ENCODE results near the gene SPDYA. TPM values are rescaled to one million over a fixed set of nuclear protein-coding genes. Genes with fewer than 3 reads are reported as not detected.
"Not testable (repeated sequence)": the region's sequence is repeated elsewhere in the genome, so short reads cannot be mapped to it uniquely, and the experiment has no call there.

The SPDYA gene
- polyA plus RNA-seq, 2 of the 4 experiments (the other 2 are of a cell fraction), result 0.14 to 0.49 TPM

- no peak for FAIRE-seq
- Histone ChIP-seq H3K9me3 (no peaks in the 10 kb centered on the region), H3K4me2 (no peak overlapping the region), H3K4me1 (no peaks in the 10 kb centered on the region), H3K27ac (no peak overlapping the region), H3K4me3 (no peak overlapping the region)
- no peak for TF ChIP-seq ESRRA (IDR thresholded peaks at IDR 0.05; ENCODE audit: borderline replicate concordance, low read length)
- no peak for TF ChIP-seq HES2 (IDR thresholded peaks at IDR 0.05)
- TF ChIP-seq EHF (CRISPR knock-in tag; IDR thresholded peaks at IDR 0.05), result no peak
- TF ChIP-seq RARB (CRISPR knock-in tag; IDR thresholded peaks at IDR 0.05), result no peak
- TF ChIP-seq ZSCAN20 (CRISPR knock-in tag; IDR thresholded peaks at IDR 0.05), result no peak
- TF ChIP-seq TP53 (CRISPR knock-in tag; IDR thresholded peaks at IDR 0.05), result no peak
- TF ChIP-seq RNF2 (IDR thresholded peaks at IDR 0.05; ENCODE audit: borderline replicate concordance, low read depth), result no peak
- TF ChIP-seq, protein P1, sequence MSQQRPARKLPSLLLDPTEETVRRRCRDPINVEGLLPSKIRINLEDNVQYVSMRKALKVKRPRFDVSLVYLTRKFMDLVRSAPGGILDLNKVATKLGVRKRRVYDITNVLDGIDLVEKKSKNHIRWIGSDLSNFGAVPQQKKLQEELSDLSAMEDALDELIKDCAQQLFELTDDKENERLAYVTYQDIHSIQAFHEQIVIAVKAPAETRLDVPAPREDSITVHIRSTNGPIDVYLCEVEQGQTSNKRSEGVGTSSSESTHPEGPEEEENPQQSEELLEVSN (IDR thresholded peaks at IDR 0.05; ENCODE audit: borderline replicate concordance, low read depth), result no peak
- TF ChIP-seq CHD4 (IDR thresholded peaks at IDR 0.05; ENCODE audit: borderline replicate concordance), result no peak
- TF ChIP-seq JUN (IDR thresholded peaks at IDR 0.05), result no peak
- CTCF ChIA-PET, result interaction anchor here (1.0 kb wide), 1 partner anchor 8 kb away, joined by 4 read pairs; no protein-coding TSS in a partner anchor
- ATAC-seq, result no peak
- no peak for DNase-seq (ENCODE audit: low read depth in 1 of 2, low spot score in 1 of 2)
- WGBS (ENCODE audit: missing lambda C conversion rate), result 92% methylated on average over 2 of the region's 2 CpGs
- POLR2A ChIA-PET, result no interaction called here
Measured at GRCh38 chr2:28780496-28780895, 30.1 kb upstream of the SPDYA start.

DNA sequence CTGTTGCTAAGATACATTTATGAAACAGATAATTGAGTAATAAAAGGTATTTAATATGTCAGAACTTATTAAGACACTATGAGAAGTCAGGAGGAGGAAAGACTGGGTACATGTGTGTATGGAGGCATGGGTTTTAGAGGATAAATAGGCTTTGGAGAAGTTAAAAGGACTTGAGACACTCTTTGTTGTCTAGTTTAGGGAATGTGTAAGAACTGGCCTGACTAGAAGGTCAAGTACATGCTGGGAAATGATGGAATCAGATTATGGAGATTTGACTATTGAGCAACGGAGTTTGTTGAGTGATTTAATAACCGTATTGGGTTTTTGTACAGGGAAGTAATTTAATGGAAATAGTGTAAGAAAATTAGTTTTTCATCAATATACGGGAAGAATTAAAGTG, 28.2 kb upstream of the SPDYA start:
- TF ChIP-seq PBX3 (IDR thresholded peaks at IDR 0.05) (no peak), KDM5A (IDR thresholded peaks at IDR 0.05) (no peak), FOXS1 (CRISPR knock-in tag; IDR thresholded peaks at IDR 0.05) (no peak), FOSB (CRISPR knock-in tag; IDR thresholded peaks at IDR 0.05) (no peak), HOXA7 (CRISPR knock-in tag; IDR thresholded peaks at IDR 0.05) (no peak), HDAC2 (IDR thresholded peaks at IDR 0.05) (no peak), CBX8 (IDR thresholded peaks at IDR 0.05) (no peak)
- TF ChIP-seq, protein P2, sequence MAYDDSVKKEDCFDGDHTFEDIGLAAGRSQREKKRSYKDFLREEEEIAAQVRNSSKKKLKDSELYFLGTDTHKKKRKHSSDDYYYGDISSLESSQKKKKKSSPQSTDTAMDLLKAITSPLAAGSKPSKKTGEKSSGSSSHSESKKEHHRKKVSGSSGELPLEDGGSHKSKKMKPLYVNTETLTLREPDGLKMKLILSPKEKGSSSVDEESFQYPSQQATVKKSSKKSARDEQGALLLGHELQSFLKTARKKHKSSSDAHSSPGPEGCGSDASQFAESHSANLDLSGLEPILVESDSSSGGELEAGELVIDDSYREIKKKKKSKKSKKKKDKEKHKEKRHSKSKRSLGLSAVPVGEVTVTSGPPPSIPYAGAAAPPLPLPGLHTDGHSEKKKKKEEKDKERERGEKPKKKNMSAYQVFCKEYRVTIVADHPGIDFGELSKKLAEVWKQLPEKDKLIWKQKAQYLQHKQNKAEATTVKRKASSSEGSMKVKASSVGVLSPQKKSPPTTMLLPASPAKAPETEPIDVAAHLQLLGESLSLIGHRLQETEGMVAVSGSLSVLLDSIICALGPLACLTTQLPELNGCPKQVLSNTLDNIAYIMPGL (CRISPR knock-in tag; IDR thresholded peaks at IDR 0.05; ENCODE audit: borderline replicate concordance), result no peak
- WGBS (ENCODE audit: missing lambda C conversion rate), result 59% methylated on average over 3 of the region's 3 CpGs
- Histone ChIP-seq H3K9me3 (no peaks in the 10 kb centered on the region), H3K27ac (no peak overlapping the region), H3K4me3 (no peak overlapping the region), H3K4me1 (no peaks in the 10 kb centered on the region), H3K4me2 (no peak overlapping the region)
- ChIA-PET POLR2A (no interaction called here), CTCF (interaction anchor here (1.1 to 1.4 kb wide), 2 partner anchors 8 to 13 kb away, joined by 3 read pairs; no protein-coding TSS in a partner anchor)
- no peak for FAIRE-seq
- no peak for ATAC-seq
- no peak for DNase-seq (ENCODE audit: low read depth in 1 of 2, low spot score in 1 of 2)

DNA sequence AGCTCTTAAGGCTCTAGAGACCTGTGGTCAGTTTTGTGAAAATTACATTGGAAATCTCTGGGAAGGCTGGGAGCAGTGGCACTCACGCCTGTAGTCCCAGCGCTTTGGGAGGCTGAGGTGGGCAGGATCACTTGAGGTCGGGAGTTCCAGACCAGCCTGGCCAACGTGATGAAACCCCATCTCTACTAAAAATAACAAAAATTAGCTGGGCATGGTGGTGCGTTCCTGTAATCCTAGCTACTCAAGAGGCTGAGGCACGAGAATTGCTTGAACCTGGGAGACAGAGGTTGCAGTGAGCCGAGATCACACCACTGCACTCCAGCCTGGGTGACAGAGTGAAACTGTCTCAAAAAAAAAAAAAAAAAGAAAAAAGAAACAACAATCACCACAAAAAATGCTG, 26.1 kb upstream of the SPDYA start:
- ATAC-seq; POLR2A ChIA-PET; H3K27ac ChIP-seq; H3K4me1 ChIP-seq; H3K4me3 ChIP-seq; DNase-seq (ENCODE audit: low read depth in 1 of 2, low spot score in 1 of 2); H3K9me3 ChIP-seq; FAIRE-seq; H3K4me2 ChIP-seq: not testable (repeated sequence)
- 90% methylated on average over 7 of the region's 7 CpGs for WGBS (ENCODE audit: missing lambda C conversion rate)
- CTCF ChIA-PET, result interaction anchor here (0.7 to 2.3 kb wide), 7 partner anchors 15 to 218 kb away, joined by 3 to 13 read pairs (median 5); no protein-coding TSS in a partner anchor

Measured in A549 (cell line).